Caki2 (cell line): ENCODE results near the gene CLECL1. TPM values are rescaled to one million over a fixed set of nuclear protein-coding genes. Genes with fewer than 3 reads are reported as not detected.

Experiments
- total RNA-seq: library from RNA; depleted of rRNA; stranded (reverse); fragments of >200 nt; shearing (Covaris generic); gene quantifications from 2 replicates; pipeline ENCODE4 v1.2.3, GENCODE V29; 2014; ENCODE audit warnings: low replicate concordance; rRNA removed

CLECL1 gene
- total RNA-seq, 1 experiment from 2014 or later = not detected

Other genes with a start within 250 kb of the CLECL1 start
- gene KLRB1, start 125.2 kb downstream of the CLECL1 start, total RNA-seq = not detected in 2 replicates
- gene CLEC2D, start 63.4 kb downstream of the CLECL1 start, total RNA-seq = 1.6 and 1.8 TPM in 2 replicates
- 0.71 and 4.1 TPM in 2 replicates for gene CD69, start 27.8 kb upstream of the CLECL1 start, total RNA-seq
- 1.2 TPM in 1 of 2 replicates, not detected in the other for gene KLRF1, start 94.4 kb upstream of the CLECL1 start, total RNA-seq
- 4.7 and 11.5 TPM in 2 replicates for gene CLEC2B, start 136.3 kb upstream of the CLECL1 start, total RNA-seq
- not detected in 2 replicates for gene KLRF2, start 148.4 kb upstream of the CLECL1 start, total RNA-seq
- not detected in 2 replicates for gene CLEC2A, start 199.3 kb upstream of the CLECL1 start, total RNA-seq
- not detected in 2 replicates for gene CLEC12A, start 238.3 kb upstream of the CLECL1 start, total RNA-seq